KMS-11 (cell line): ENCODE results near the gene JOSD2.
"Not testable (repeated sequence)": the region's sequence is repeated elsewhere in the genome, so short reads cannot be mapped to it uniquely, and the experiment has no call there.

ENCODE experiments used
- H2AFZ ChIP-seq: fragments of 200-600 bp; sonication (generic); 2 replicates; pipeline ENCODE4 v1.6.1; 2016; ENCODE audit warnings: antibody characterized with exemption, mixed run types, low read depth
- H3K27ac ChIP-seq: fragments of 200-600 bp; sonication (generic); 2 replicates; pipeline ENCODE4 v1.6.1; 2016; ENCODE audit warnings: mild to moderate bottlenecking, mixed run types
- H3K27me3 ChIP-seq: fragments of 200-600 bp; sonication (generic); 2 replicates; pipeline ENCODE4 v1.6.1; 2017; ENCODE audit warnings: mild to moderate bottlenecking, low read depth, mixed run types, moderate library complexity; ENCODE audit not compliant: insufficient read depth
- H3K36me3 ChIP-seq: fragments of 200-600 bp; sonication (generic); 2 replicates; pipeline ENCODE4 v1.6.1; 2017; ENCODE audit warnings: mild to moderate bottlenecking, mixed run types; ENCODE audit not compliant: insufficient read depth
- H3K4me1 ChIP-seq: fragments of 200-600 bp; sonication (generic); 2 replicates; pipeline ENCODE4 v1.6.1; 2016; ENCODE audit warnings: mild to moderate bottlenecking, low read depth, mixed run types; ENCODE audit not compliant: poor library complexity, severe bottlenecking
- H3K4me2 ChIP-seq: fragments of 200-600 bp; sonication (generic); 2 replicates; pipeline ENCODE4 v1.7.0; 2016; ENCODE audit warnings: mild to moderate bottlenecking, mixed run types
- H3K4me3 ChIP-seq: fragments of 200-600 bp; sonication (generic); IDR thresholded peaks from 2 replicates; pipeline ENCODE4 v1.6.1; 2017; ENCODE audit warnings: low read depth, low read length, mixed read lengths; ENCODE audit not compliant: insufficient read depth
- H3K79me2 ChIP-seq: fragments of 200-600 bp; sonication (generic); 2 replicates; pipeline ENCODE4 v1.6.1; 2016; ENCODE audit warnings: low read depth, mixed run types; ENCODE audit not compliant: insufficient read depth
- H3K9ac ChIP-seq: fragments of 200-600 bp; sonication (generic); 2 replicates; pipeline ENCODE4 v1.6.1; 2016; ENCODE audit warnings: mild to moderate bottlenecking, mixed run types
- H4K20me1 ChIP-seq: fragments of 200-600 bp; sonication (generic); 2 replicates; pipeline ENCODE4 v1.6.1; 2016; ENCODE audit warnings: mild to moderate bottlenecking, mixed run types; ENCODE audit not compliant: insufficient read depth
- TF ChIP-seq, protein P1 (sequence below): fragments of 200-600 bp; sonication (generic); conservative IDR thresholded peaks from 2 replicates; pipeline ENCODE4 v1.6.1; 2017; ENCODE audit warnings: low read depth, mild to moderate bottlenecking, antibody characterized with exemption, low read length, moderate library complexity, mixed read lengths

Gene JOSD2

DNA sequence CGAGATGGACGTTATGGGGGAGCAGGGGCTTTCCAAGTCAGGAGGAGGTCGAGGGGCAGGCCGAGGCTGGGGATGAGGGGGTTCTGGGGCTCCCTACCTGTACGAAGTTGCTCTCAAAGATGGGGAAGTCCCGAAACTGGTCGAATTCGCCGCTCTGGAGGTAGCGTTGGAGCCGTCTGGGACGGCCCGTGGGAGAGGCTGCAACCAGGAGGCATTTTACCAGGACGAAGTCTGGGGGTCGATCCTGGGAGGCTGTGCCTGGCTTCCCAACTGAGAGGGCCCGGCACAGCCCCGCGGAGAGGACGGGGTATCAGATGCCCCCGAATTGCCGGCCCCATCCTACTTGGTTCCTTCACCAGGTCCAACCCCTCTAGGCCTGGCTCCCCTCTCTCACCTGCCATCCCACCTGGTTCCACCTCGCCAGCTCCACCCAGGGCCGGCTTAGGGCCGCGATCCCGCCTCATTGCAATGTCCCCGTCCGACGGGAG is 35.2 kb downstream of the JOSD2 start:
- Histone ChIP-seq H3K27me3 (peaks cover 8% of the 10 kb centered on the region; the same call in 1 of the 2 replicates), H4K20me1 (no peaks in the 10 kb centered on the region), H3K9ac (no peak overlapping the region), H3K79me2 (peaks cover 17% of the 10 kb centered on the region; the same call in 1 of the 2 replicates), H3K27ac (no peak overlapping the region; the same call in 1 of the 2 replicates), H3K4me2 (no peak overlapping the region), H3K36me3 (no peaks in the 10 kb centered on the region), H3K4me1 (peaks cover 5% of the 10 kb centered on the region), H2AFZ (peak overlapping the region; percentile 86; the same call in 1 of the 2 replicates), H3K4me3 (no peak overlapping the region)
- TF ChIP-seq, protein P1, sequence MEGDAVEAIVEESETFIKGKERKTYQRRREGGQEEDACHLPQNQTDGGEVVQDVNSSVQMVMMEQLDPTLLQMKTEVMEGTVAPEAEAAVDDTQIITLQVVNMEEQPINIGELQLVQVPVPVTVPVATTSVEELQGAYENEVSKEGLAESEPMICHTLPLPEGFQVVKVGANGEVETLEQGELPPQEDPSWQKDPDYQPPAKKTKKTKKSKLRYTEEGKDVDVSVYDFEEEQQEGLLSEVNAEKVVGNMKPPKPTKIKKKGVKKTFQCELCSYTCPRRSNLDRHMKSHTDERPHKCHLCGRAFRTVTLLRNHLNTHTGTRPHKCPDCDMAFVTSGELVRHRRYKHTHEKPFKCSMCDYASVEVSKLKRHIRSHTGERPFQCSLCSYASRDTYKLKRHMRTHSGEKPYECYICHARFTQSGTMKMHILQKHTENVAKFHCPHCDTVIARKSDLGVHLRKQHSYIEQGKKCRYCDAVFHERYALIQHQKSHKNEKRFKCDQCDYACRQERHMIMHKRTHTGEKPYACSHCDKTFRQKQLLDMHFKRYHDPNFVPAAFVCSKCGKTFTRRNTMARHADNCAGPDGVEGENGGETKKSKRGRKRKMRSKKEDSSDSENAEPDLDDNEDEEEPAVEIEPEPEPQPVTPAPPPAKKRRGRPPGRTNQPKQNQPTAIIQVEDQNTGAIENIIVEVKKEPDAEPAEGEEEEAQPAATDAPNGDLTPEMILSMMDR = no peak

DNA sequence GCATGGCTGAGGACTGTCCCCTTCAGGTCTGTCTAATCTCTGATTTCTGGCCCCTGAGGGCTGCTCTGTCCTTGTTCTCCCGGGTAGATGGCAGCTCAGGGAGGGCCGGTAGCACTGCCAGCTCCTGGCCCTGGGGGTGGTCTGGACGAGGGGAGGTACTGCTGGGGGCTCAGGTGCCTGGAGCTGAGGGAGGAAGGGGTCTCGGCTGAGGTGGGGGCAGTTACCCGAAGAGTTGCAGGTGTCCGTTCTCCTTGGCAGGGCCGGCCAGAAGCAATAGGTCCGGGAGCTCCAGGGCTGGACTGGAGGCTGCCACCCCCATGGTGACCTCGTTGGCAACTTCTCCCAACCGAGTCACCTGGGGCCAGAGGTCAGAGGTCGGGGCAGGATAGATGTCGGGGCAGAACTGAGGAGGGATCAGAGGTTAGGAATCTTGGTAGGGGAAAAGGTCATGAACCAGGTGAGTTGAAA is 35.9 kb downstream of the JOSD2 start:
- Histone ChIP-seq H3K27ac (no peak overlapping the region), H3K9ac (no peak overlapping the region), H3K4me1 (peaks cover 5% of the 10 kb centered on the region), H3K4me2 (no peak overlapping the region), H3K4me3 (no peak overlapping the region), H4K20me1 (no peaks in the 10 kb centered on the region), H3K79me2 (peaks cover 17% of the 10 kb centered on the region; the same call in 1 of the 2 replicates), H3K27me3 (peaks cover 10% of the 10 kb centered on the region), H2AFZ (no peak overlapping the region), H3K36me3 (no peaks in the 10 kb centered on the region)
- TF ChIP-seq, protein P1 = no peak

DNA sequence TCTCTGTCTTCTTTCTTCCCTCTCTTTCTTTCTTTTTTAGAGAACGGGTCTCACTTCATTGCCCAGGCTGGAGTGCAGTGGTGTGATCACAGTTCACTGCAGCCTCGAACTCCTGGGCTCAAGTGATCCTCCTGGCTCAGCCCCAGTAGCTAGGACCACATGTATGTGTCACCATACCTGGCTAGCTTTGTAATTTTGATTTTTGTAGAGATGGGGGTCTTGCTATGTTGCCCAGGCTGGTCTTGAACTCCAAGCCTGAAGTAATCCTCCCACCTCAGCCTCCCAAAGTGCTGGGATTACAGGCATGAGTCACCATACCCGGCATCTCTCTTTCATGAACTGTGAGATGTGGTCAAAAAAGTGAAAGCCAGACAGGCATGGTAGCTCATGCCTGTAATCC is 37.7 kb downstream of the JOSD2 start:
- H3K27ac ChIP-seq, H3K4me3 ChIP-seq, H2AFZ ChIP-seq, H3K4me1 ChIP-seq, H3K9ac ChIP-seq, H4K20me1 ChIP-seq, H3K4me2 ChIP-seq, H3K36me3 ChIP-seq: not testable (repeated sequence)
- Histone ChIP-seq H3K27me3 (peaks cover 24% of the 10 kb centered on the region), H3K79me2 (peaks cover 14% of the 10 kb centered on the region; the same call in 1 of the 2 replicates)

DNA sequence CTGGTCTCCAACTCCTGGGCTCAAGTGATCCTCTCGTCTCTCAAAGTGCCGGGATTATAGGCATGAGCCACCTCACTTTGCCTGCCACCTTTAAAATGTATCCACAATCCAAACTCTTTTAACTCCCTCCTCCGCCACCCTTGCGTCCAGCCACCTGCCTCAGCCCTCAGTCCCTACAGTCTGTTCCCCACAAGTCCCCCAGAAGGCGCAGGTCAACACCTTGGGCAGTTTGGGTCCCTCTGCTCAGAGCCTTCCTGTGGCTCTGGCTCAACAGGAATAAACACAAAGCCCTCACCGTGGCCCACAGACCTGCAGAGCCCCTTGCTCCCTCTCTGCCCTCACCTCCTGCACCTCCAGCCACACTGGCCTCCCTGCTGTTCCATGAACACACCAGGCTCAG is 42.2 kb downstream of the JOSD2 start:
- Histone ChIP-seq H3K9ac (no peak overlapping the region), H3K4me2 (no peak overlapping the region), H3K36me3 (no peaks in the 10 kb centered on the region), H3K27ac (no peak overlapping the region), H3K79me2 (no peaks in the 10 kb centered on the region), H4K20me1 (no peaks in the 10 kb centered on the region), H2AFZ (no peak overlapping the region), H3K4me1 (no peaks in the 10 kb centered on the region), H3K27me3 (peaks cover 57% of the 10 kb centered on the region), H3K4me3 (no peak overlapping the region)
- TF ChIP-seq, protein P1 = no peak

DNA sequence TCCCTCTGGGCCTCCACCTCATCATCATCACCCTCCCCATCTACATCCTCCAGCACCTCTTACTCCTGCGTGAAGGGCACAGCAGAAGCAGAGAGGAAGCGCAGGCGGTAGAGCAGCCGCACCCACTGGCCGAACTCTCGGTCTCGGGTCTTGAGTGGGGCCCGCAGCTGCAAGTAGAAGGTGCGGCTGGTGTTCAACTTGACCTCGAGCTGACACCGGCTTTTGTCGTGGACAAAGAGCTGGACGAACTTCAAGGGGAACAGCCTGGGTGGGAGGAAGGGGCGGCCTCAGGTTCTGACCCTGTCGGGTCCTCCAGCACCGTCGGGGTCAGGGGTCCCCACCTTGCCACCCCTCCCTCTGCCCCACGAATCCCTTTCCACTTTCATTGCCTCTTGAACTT is 43.4 kb downstream of the JOSD2 start:
- no peaks in the 10 kb centered on the region for H3K4me1 ChIP-seq
- H3K27me3 ChIP-seq = peaks cover 59% of the 10 kb centered on the region
- H2AFZ ChIP-seq = no peak overlapping the region
- no peaks in the 10 kb centered on the region for H3K36me3 ChIP-seq
- no peaks in the 10 kb centered on the region for H4K20me1 ChIP-seq
- TF ChIP-seq, protein P1 = no peak
- H3K4me3 ChIP-seq = no peak overlapping the region
- H3K9ac ChIP-seq = no peak overlapping the region
- no peak overlapping the region for H3K27ac ChIP-seq
- no peak overlapping the region for H3K4me2 ChIP-seq
- no peaks in the 10 kb centered on the region for H3K79me2 ChIP-seq
